Endothelial cell of umbilical vein (primary cell): Measurements from ENCODE around the gene CXorf38. TPM values are rescaled to one million over a fixed set of nuclear protein-coding genes. Genes with fewer than 3 reads are reported as not detected.

ENCODE experiments used
- BruUV-seq: library from RNA; stranded (reverse); fragments of 400-500 nt; replicated peaks from 2 replicates; lab custom pipeline; 2021; lab: Mats Ljungman, UMichigan
- CTCF ChIA-PET: fragments of 300-600, 350-600 bp; sonication (Branson Sonifier 250); formaldehyde crosslinking; loops from one replicate; lab custom pipeline; 2021; ENCODE audit warnings: antibody characterized with exemption, inconsistent platforms; lab: Charles Lee
- POLR2A ChIA-PET: fragments of 300-600, 350-600 bp; sonication (Branson Sonifier 250); formaldehyde crosslinking; loops from one replicate; lab custom pipeline; 2021; ENCODE audit warnings: antibody characterized with exemption, inconsistent platforms; lab: Charles Lee
- DNase-seq: peaks from one replicate; pipeline ENCODE4 v3.0.0-alpha.2; 2011; ENCODE audit warnings: low read depth, low spot score
- FAIRE-seq: peaks from 2 replicates; lab custom pipeline; 2011; peaks lifted over from hg19 to GRCh38; lab: Jason Lieb, UNC
- H2AFZ ChIP-seq: 2 replicates; pipeline ENCODE4 v1.6.0; 2012; ENCODE audit warnings: low read depth, low read length, control low read depth, inconsistent platforms
- H3K27ac ChIP-seq: 2 replicates; pipeline ENCODE4 v1.5.1; 2011; ENCODE audit warnings: low read depth, mild to moderate bottlenecking, control low read depth, low read length, moderate library complexity; ENCODE audit not compliant: insufficient read depth
- H3K27me3 ChIP-seq, 2 experiments: 2 replicates each; pipeline versions ENCODE4 v1.6.0 to v1.6.1; 2011; ENCODE audit warnings: low read length in 2 of 2, mixed read lengths in 1 of 2; ENCODE audit not compliant: control insufficient read depth in 2 of 2, insufficient read depth in 2 of 2
- H3K36me3 ChIP-seq, 2 experiments: 2 replicates in 1 of 2; 3 replicates in 1 of 2; pipeline ENCODE4 v1.5.1; 2011; ENCODE audit warnings: low read length in 2 of 2, mild to moderate bottlenecking in 1 of 2, moderate library complexity in 1 of 2; ENCODE audit not compliant: control insufficient read depth in 2 of 2, insufficient read depth in 2 of 2; ENCODE audit errors: extremely low read depth in 1 of 2
- H3K4me1 ChIP-seq: 3 replicates; pipeline ENCODE4 v1.5.1; 2011; ENCODE audit warnings: mild to moderate bottlenecking, low read length; ENCODE audit not compliant: control insufficient read depth, insufficient read depth; ENCODE audit errors: extremely low read depth
- H3K4me2 ChIP-seq: 2 replicates; pipeline ENCODE4 v1.6.1; 2011; ENCODE audit warnings: low read length, control low read depth, mixed read lengths; ENCODE audit not compliant: insufficient read depth
- H3K4me3 ChIP-seq, 3 experiments: fragments of 200-600 bp in 1 of 3; sonication (generic), shearing (Covaris generic) in 1 of 3; replicated peaks in 1 of 3; 2 replicates each; pipeline ENCODE4 v1.5.1; 2011 to 2016; ENCODE audit warnings: control low read depth in 3 of 3, low read length in 3 of 3, mild to moderate bottlenecking in 2 of 3, inconsistent platforms in 1 of 3, low read depth in 1 of 3, moderate library complexity in 1 of 3; ENCODE audit not compliant: insufficient read depth in 1 of 3
- H3K79me2 ChIP-seq: 2 replicates; pipeline ENCODE4 v1.6.0; 2012; ENCODE audit warnings: low read length, inconsistent platforms; ENCODE audit not compliant: control insufficient read depth, insufficient read depth
- H3K9ac ChIP-seq: replicated peaks from 2 replicates; pipeline ENCODE3; 2011; ENCODE audit warnings: low read length, control low read depth; ENCODE audit not compliant: insufficient read depth; ENCODE audit errors: extremely low read depth
- H3K9me1 ChIP-seq: replicated peaks from 3 replicates; pipeline ENCODE4 v1.6.0; 2011; ENCODE audit warnings: mild to moderate bottlenecking, low read length; ENCODE audit not compliant: control insufficient read depth, insufficient read depth; ENCODE audit errors: extremely low read depth
- H3K9me3 ChIP-seq: replicated peaks from 2 replicates; pipeline ENCODE4 v1.5.1; 2012; ENCODE audit warnings: low read length, inconsistent platforms; ENCODE audit not compliant: control insufficient read depth, insufficient read depth
- H4K20me1 ChIP-seq: replicated peaks from 2 replicates; pipeline ENCODE3; 2011; ENCODE audit warnings: mild to moderate bottlenecking, low read length; ENCODE audit not compliant: control insufficient read depth, insufficient read depth; ENCODE audit errors: extremely low read depth
- EZH2 ChIP-seq: IDR thresholded peaks from 2 replicates; pipeline ENCODE4 v1.6.1; 2012; ENCODE audit warnings: borderline replicate concordance, low read depth, mild to moderate bottlenecking, moderate library complexity, low read length, inconsistent platforms; ENCODE audit not compliant: severe bottlenecking
- FOS ChIP-seq: IDR thresholded peaks from 2 replicates; pipeline ENCODE4 v1.6.1; 2011; ENCODE audit warnings: mild to moderate bottlenecking, low read length, moderate library complexity, borderline replicate concordance; ENCODE audit not compliant: insufficient read depth
- GATA2 ChIP-seq: IDR thresholded peaks from 2 replicates; pipeline ENCODE4 v1.7.0; 2011; ENCODE audit warnings: low read depth, mild to moderate bottlenecking, moderate library complexity, mixed read lengths, low read length; ENCODE audit not compliant: insufficient read length, insufficient read depth
- JUN ChIP-seq: IDR thresholded peaks from 2 replicates; pipeline ENCODE4 v1.6.1; 2011; ENCODE audit warnings: borderline replicate concordance, low read depth; ENCODE audit not compliant: insufficient read length, insufficient read depth
- MYC ChIP-seq: IDR thresholded peaks from one replicate; pipeline ENCODE4 v1.6.1; 2011; ENCODE audit warnings: mild to moderate bottlenecking, low read depth, low read length
- POLR2A ChIP-seq: IDR thresholded peaks from 2 replicates; pipeline ENCODE4 v1.6.1; 2012; ENCODE audit warnings: low read depth, mild to moderate bottlenecking, control low read depth, low read length
- POLR2AphosphoS5 ChIP-seq: IDR thresholded peaks from 2 replicates; pipeline ENCODE4 v1.6.1; 2012; ENCODE audit warnings: low read depth, mild to moderate bottlenecking, control low read depth, low read length, moderate library complexity; ENCODE audit not compliant: insufficient read depth
- dilution Hi-C: fragments of 300-500 bp; cut with MboI; formaldehyde crosslinking; loops from one replicate; pipeline ENCODE4 v1.15.0; 2019; ENCODE audit warnings: low sequenced_read_pairs; ENCODE audit not compliant: extremely low pct_ligation_motif_present
- intact Hi-C: fragments of 100-400 bp; cut with micrococcal nuclease; formaldehyde crosslinking; loops from one replicate; pipeline ENCODE4 v1.10.0; 2022
- polyA plus RNA-seq, 4 experiments: library from polyadenylated mRNA; depleted of rRNA in 3 of 4; stranded (reverse) in 3 of 4; unstranded in 1 of 4; fragments of >200 nt; gene quantifications; 2 replicates each; pipeline versions ENCODE4 v1.2.1 to v1.2.3, GENCODE V29; 2011 to 2012; ENCODE audit warnings: missing spikeins in 1 of 4
- total RNA-seq: library from RNA; stranded (reverse); gene quantifications from 2 replicates; pipeline ENCODE4 v1.2.3, GENCODE V29; 2021
- TF ChIP-seq, protein P1 (sequence below), 2 donors: IDR thresholded peaks; 1 replicate in 1 of 2; 2 replicates in 1 of 2; pipeline ENCODE4 v1.5.1; 2011; ENCODE audit warnings: low read length in 2 of 2, mild to moderate bottlenecking in 2 of 2, moderate library complexity in 2 of 2, control low read depth in 1 of 2, inconsistent platforms in 1 of 2, low read depth in 1 of 2; ENCODE audit not compliant: insufficient read depth in 1 of 2; ENCODE audit errors: extremely low read depth in 1 of 2
- TF ChIP-seq, protein P2 (sequence below): IDR thresholded peaks from 2 replicates; pipeline ENCODE4 v1.6.1; 2011; ENCODE audit not compliant: insufficient read depth, insufficient read length

Gene CXorf38
- total and polyA plus RNA-seq, 2 donors (not counting 3 experiments of a cell fraction or from before 2014, with no cell fraction given): 5.9 to 12.4 TPM

DNA sequence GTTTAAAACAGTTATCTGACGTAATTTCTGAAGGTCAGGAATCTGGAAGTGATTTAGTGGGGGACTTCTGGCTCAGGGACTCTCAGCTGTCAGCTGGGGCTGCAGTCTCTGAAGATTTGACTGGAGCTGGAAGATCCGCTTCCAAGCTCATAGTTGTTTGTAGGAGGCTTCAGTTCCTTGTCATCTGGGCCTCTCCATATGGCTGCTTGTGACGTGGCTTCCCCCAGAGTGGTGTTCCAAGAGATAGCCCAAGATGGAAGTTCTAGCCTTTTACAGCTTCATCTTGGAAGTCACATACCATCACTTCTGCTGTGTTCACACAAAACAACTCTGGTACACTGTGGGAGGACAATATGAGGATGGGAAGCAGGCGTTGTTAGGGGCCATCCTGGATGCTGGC, 22.1 kb downstream of the CXorf38 start:
- Histone ChIP-seq H3K9me1 (no peaks in the 10 kb centered on the region), H2AFZ (no peak overlapping the region), H3K9ac (no peak overlapping the region), H3K4me3 (no peak overlapping the region), H3K27me3 (no peaks in the 10 kb centered on the region), H3K4me2 (no peak overlapping the region), H3K36me3 (peaks cover 0 to 1% of the 10 kb centered on the region in 2 experiments), H3K27ac (no peak overlapping the region), H3K9me3 (no peaks in the 10 kb centered on the region), H3K79me2 (no peaks in the 10 kb centered on the region), H3K4me1 (no peaks in the 10 kb centered on the region), H4K20me1 (no peaks in the 10 kb centered on the region)
- intact Hi-C loops: no loop called here
- dilution Hi-C loops: no loop called here
- no TSS peak for BruUV-seq
- ChIA-PET POLR2A (no interaction called here), CTCF (no interaction called here)
- no peak for DNase-seq
- FAIRE-seq: no peak
- TF ChIP-seq, protein P1, sequence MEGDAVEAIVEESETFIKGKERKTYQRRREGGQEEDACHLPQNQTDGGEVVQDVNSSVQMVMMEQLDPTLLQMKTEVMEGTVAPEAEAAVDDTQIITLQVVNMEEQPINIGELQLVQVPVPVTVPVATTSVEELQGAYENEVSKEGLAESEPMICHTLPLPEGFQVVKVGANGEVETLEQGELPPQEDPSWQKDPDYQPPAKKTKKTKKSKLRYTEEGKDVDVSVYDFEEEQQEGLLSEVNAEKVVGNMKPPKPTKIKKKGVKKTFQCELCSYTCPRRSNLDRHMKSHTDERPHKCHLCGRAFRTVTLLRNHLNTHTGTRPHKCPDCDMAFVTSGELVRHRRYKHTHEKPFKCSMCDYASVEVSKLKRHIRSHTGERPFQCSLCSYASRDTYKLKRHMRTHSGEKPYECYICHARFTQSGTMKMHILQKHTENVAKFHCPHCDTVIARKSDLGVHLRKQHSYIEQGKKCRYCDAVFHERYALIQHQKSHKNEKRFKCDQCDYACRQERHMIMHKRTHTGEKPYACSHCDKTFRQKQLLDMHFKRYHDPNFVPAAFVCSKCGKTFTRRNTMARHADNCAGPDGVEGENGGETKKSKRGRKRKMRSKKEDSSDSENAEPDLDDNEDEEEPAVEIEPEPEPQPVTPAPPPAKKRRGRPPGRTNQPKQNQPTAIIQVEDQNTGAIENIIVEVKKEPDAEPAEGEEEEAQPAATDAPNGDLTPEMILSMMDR (IDR thresholded peaks at IDR 0.05; ENCODE audit: extremely low read depth in 1 of 2, insufficient read depth in 1 of 2, low read depth in 1 of 2, low read length in 2 of 2): no peak
- no peak for TF ChIP-seq POLR2A

DNA sequence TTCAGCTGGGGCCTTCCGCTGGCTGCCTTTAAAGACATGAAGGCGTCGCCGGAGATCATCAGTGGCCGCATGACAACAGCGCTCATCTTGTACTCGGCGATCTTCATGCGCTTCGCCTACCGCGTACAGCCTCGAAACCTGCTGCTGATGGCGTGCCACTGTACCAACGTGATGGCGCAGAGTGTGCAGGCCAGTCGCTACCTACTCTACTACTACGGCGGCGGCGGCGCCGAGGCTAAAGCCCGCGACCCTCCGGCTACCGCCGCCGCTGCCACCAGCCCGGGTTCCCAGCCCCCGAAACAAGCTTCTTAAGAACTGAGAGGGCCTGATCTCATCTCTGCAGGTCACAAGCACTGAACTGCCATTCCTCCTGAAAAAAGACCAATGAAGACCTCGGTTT, 23.7 kb downstream of the CXorf38 start:
- ChIA-PET POLR2A (no interaction called here), CTCF (no interaction called here)
- H3K9me3 ChIP-seq: no peaks in the 10 kb centered on the region
- no peak overlapping the region for H3K4me3 ChIP-seq
- H3K79me2 ChIP-seq: no peaks in the 10 kb centered on the region
- intact Hi-C loops: no loop called here
- H3K9ac ChIP-seq: no peak overlapping the region
- DNase-seq: no peak
- dilution Hi-C loops: no loop called here
- no TSS peak for BruUV-seq
- no peaks in the 10 kb centered on the region for H4K20me1 ChIP-seq
- H3K9me1 ChIP-seq: no peaks in the 10 kb centered on the region
- no peaks in the 10 kb centered on the region for H3K4me1 ChIP-seq
- no peaks in the 10 kb centered on the region for H3K27me3 ChIP-seq
- no peak overlapping the region for H2AFZ ChIP-seq
- no peak overlapping the region for H3K27ac ChIP-seq
- FAIRE-seq: no peak
- no peak overlapping the region for H3K4me2 ChIP-seq
- no peaks in the 10 kb centered on the region for H3K36me3 ChIP-seq
- TF ChIP-seq, protein P1 (IDR thresholded peaks at IDR 0.05; ENCODE audit: extremely low read depth in 1 of 2, insufficient read depth in 1 of 2, low read depth in 1 of 2, low read length in 2 of 2): no peak
- TF ChIP-seq, protein P2, sequence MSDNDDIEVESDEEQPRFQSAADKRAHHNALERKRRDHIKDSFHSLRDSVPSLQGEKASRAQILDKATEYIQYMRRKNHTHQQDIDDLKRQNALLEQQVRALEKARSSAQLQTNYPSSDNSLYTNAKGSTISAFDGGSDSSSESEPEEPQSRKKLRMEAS: no peak
- no peak for TF ChIP-seq POLR2A
- TF ChIP-seq FOS: no peak
- no peak for TF ChIP-seq JUN
- no peak for TF ChIP-seq MYC
- TF ChIP-seq GATA2: no peak
- no peak for TF ChIP-seq EZH2
- TF ChIP-seq POLR2AphosphoS5: no peak
